Large intestine (tissue), 3 donors: ENCODE data around the gene BCKDK. TPM values are rescaled to one million over a fixed set of nuclear protein-coding genes. Genes with fewer than 3 reads are reported as not detected.
"Not testable (repeated sequence)": the region's sequence is repeated elsewhere in the genome, so short reads cannot be mapped to it uniquely, and the experiment has no call there.

Source experiments
- DNase-seq, 2 donors: peaks; one replicate each; pipeline versions ENCODE4 v3.0.0 to v3.0.0-alpha.2; 2013
- H3K27ac ChIP-seq: one replicate; pipeline ENCODE4 v1.5.1; 2013; ENCODE audit warnings: low read length
- H3K27me3 ChIP-seq: 2 replicates; pipeline ENCODE4 v1.6.1; 2013; ENCODE audit warnings: low read length; ENCODE audit not compliant: control insufficient read depth, insufficient read depth
- H3K36me3 ChIP-seq: 2 replicates; pipeline ENCODE4 v1.6.1; 2013; ENCODE audit warnings: low read length; ENCODE audit not compliant: control insufficient read depth, insufficient read depth
- H3K4me1 ChIP-seq: one replicate; pipeline ENCODE4 v1.6.1; 2013; ENCODE audit warnings: low read length; ENCODE audit not compliant: control insufficient read depth, insufficient read depth
- H3K4me3 ChIP-seq: one replicate; pipeline ENCODE4 v1.5.1; 2013; ENCODE audit warnings: low read length
- H3K9me3 ChIP-seq: one replicate; pipeline ENCODE4 v1.6.1; 2013; ENCODE audit warnings: mild to moderate bottlenecking, low read depth, low read length, moderate library complexity; ENCODE audit not compliant: control insufficient read depth
- WGBS: methylation state at CpG from one replicate; pipeline ENCODE4 v1.1.5; 2013; ENCODE audit warnings: low lambda C conversion rate; ENCODE audit not compliant: insufficient coverage; 5-methylcytosine and 5-hydroxymethylcytosine counted together
- polyA plus RNA-seq: library from polyadenylated mRNA; unstranded; fragments of 120-200 nt; gene quantifications from one replicate; pipeline ENCODE4 v1.2.1, GENCODE V29; 2013

Gene BCKDK
- polyA plus RNA-seq, 1 donor = 26.5 TPM

GRCh38 chr16:31134091-31134571, 25.9 kb downstream of the BCKDK start:
- Histone ChIP-seq H3K27ac (peak overlapping the region; percentile 97), H3K27me3 (no peaks in the 10 kb centered on the region), H3K4me3 (peak overlapping the region; percentile 80), H3K36me3 (peaks cover 50% of the 10 kb centered on the region), H3K9me3 (no peaks in the 10 kb centered on the region), H3K4me1 (peaks cover 71% of the 10 kb centered on the region)
- WGBS = no CpG with 5 or more reads among the region's 5 CpGs
- peak in 1 of 2 donors; percentile 26 for DNase-seq

GRCh38 chr16:31134625-31135534, 26.7 kb downstream of the BCKDK start:
- H3K27ac ChIP-seq = peak overlapping the region; percentile 97
- no peaks in the 10 kb centered on the region for H3K27me3 ChIP-seq
- peaks cover 69% of the 10 kb centered on the region for H3K4me1 ChIP-seq
- peak overlapping the region; percentile 80 for H3K4me3 ChIP-seq
- DNase-seq = peak; percentile 67 to 74
- WGBS = no CpG with 5 or more reads among the region's 18 CpGs
- H3K9me3 ChIP-seq = no peaks in the 10 kb centered on the region
- peaks cover 43% of the 10 kb centered on the region for H3K36me3 ChIP-seq

GRCh38 chr16:31135535-31136286, 27.5 kb downstream of the BCKDK start, which contains the start of gene PRSS8:
TSS of gene PRSS8 (minus strand) at chr16:31135727. CDS start at chr16:31135498, 229 bp downstream.
- no CpG with 5 or more reads among the region's 22 CpGs for WGBS
- DNase-seq = peak; percentile 88 to 94
- Histone ChIP-seq H3K9me3 (no peaks in the 10 kb centered on the region), H3K36me3 (peaks cover 34% of the 10 kb centered on the region), H3K4me1 (peaks cover 67% of the 10 kb centered on the region), H3K27ac (peak within 1 kb of the TSS; percentile 97), H3K4me3 (peak within 1 kb of the TSS; percentile 80), H3K27me3 (no peaks in the 10 kb centered on the region)

- 100% methylated on average over 1 of the region's 6 CpGs for WGBS
- peaks cover 29% of the 10 kb centered on the region for H3K36me3 ChIP-seq
- H3K4me3 ChIP-seq = no peak overlapping the region
- no peaks in the 10 kb centered on the region for H3K27me3 ChIP-seq
- no peak for DNase-seq
- H3K27ac ChIP-seq = peak overlapping the region; percentile 97
- peaks cover 67% of the 10 kb centered on the region for H3K4me1 ChIP-seq
- no peaks in the 10 kb centered on the region for H3K9me3 ChIP-seq
Observed at GRCh38 chr16:31136287-31136662, 28.1 kb downstream of the BCKDK start.

GRCh38 chr16:31136822-31137499, 28.8 kb downstream of the BCKDK start:
- H3K27me3 ChIP-seq, H3K4me3 ChIP-seq, H3K9me3 ChIP-seq, H3K27ac ChIP-seq, DNase-seq: not testable (repeated sequence)
- 94% methylated on average over 6 of the region's 20 CpGs for WGBS
- peaks cover 69% of the 10 kb centered on the region for H3K4me1 ChIP-seq
- H3K36me3 ChIP-seq = peaks cover 22% of the 10 kb centered on the region

GRCh38 chr16:31138621-31139578, 30.7 kb downstream of the BCKDK start:
- peak; percentile 83 to 93 for DNase-seq
- Histone ChIP-seq H3K4me1 (peaks cover 54% of the 10 kb centered on the region), H3K36me3 (peaks cover 3% of the 10 kb centered on the region), H3K4me3 (no peak overlapping the region), H3K9me3 (peaks cover 6% of the 10 kb centered on the region), H3K27ac (peak overlapping the region; percentile 93), H3K27me3 (no peaks in the 10 kb centered on the region)
- 40% methylated on average over 1 of the region's 27 CpGs for WGBS

GRCh38 chr16:31141071-31141469, 32.9 kb downstream of the BCKDK start:
- not testable (repeated sequence) for DNase-seq, H3K9me3 ChIP-seq, H3K4me3 ChIP-seq, H3K27me3 ChIP-seq, H3K36me3 ChIP-seq
- 100% methylated on average over 1 of the region's 9 CpGs for WGBS
- Histone ChIP-seq H3K4me1 (peaks cover 47% of the 10 kb centered on the region), H3K27ac (peak overlapping the region; percentile 93)

- Histone ChIP-seq H3K9me3 (peaks cover 6% of the 10 kb centered on the region), H3K27ac (peak overlapping the region; percentile 93), H3K27me3 (peaks cover 4% of the 10 kb centered on the region), H3K4me3 (peak overlapping the region; percentile 16), H3K36me3 (no peaks in the 10 kb centered on the region), H3K4me1 (peaks cover 42% of the 10 kb centered on the region)
- no CpG with 5 or more reads among the region's 10 CpGs for WGBS
- peak; percentile 20 to 44 for DNase-seq
Observed at GRCh38 chr16:31141489-31142108, 33.4 kb downstream of the BCKDK start.
